GM18858 (cell line): ENCODE measurements around the gene UQCC5.

Source experiments
- ATAC-seq: cut with Tn5 transposase; IDR thresholded peaks from one replicate; pipeline ENCODE4 v1.9.1; 2021; ENCODE audit not compliant: unreplicated experiment

Gene UQCC5

DNA sequence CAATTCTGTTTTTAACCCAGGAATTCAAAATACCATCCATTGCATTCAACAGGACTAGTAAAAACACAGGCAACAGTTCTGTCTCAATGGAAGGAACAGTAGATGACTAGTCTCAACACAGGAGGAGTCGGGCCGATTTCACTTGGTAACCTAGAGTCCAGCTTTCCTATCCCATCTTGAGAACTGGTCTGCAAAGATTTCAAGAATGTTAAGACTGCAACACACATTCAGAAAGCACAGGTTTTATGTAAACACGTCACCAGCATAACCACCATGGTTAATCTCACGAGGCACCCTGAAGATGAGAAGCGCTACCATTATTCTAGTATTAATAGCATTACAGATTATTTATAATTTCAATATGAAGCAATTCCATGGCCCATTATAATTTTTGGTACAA, 22.0 kb downstream of the UQCC5 start:
- no peak for ATAC-seq

DNA sequence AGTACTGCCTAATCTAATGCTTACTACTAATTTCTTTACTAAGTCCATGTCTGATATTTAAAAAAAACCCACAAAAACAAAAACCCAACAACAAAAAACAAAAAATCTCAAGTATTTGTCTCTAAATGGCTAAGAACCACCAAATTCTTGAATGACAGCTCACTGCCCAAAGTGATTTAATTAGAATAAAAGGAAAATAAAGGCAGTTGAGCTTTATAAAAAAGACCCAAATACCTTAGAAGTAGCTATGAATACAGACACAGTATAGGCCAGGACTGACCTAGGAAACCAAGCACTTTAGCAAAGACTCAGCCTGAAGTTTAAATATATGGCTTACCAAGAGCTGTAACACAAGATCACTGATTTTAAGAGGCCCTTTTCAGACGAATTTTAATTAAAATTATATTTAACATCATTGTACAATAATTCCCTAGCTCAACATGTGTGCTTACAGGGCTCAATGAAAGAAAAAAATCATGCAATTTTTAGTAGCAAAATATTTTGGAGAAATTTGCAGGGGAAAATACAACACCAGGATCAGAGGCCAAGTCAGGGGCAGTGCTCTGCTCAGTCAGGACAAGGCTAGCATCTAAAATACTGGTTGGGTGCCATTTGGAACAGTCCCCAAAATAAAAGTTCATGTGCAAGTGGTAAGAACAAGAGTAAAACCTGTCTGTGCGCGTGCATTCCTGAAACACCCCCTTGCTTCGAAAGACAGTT, 24.8 kb downstream of the UQCC5 start:
- no peak for ATAC-seq

DNA sequence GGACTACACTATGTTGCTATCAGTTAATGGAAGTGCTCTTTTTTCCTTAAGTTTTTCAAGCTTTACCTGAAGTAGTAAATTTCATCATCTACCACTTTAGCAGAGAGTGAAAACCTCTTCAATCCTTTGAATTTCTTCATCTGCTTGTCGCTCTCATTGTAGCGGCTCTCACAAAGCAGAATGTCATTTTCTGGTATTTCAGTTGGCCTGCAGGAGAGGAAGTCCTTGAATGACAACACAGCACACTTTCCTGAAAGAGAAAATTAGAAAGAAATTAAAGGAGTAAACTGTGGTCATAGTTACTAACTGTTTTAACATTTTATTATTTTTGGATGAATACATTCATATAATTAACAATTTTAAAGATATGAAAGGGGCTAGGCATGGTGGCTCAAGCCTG, 27.6 kb downstream of the UQCC5 start:
- no peak for ATAC-seq

DNA sequence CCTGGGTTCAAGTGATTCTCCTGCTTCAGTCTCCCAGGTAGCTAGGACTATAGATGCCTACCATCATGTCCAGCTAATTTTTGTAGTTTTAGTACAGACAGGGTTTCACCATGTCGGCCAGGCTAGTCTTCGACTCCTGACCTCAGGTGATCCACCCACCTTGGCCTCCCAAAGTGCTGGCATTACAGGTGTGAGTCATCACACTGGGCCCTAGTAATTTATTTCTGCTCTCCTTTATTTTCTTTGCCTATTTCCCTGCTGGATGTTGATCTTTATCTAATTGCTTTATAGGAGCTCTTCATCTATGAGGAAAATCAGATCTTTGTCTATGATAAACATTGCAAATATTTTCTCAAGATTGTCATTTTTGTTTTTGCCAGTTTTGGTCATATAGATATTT, 31.7 kb downstream of the UQCC5 start:
- no peak for ATAC-seq

DNA sequence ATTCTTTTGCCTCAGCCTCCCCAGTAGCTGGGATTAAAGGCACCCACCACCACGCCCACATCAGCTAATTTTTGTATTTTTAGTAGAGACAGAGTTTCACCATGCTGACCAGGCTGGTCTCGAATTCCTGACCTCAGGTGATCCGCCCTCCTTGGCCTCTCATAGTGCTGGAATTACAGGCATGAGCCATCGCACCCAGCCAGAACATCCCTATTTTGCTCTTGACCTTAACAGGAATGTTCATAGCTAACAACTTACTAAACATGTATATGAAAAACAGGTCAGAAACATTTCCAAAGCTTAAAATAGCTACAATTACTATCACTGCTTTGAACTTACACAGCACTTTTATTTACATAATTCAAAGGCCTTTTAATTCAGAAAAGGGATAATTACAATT, 33.7 kb downstream of the UQCC5 start:
- ATAC-seq: no peak

DNA sequence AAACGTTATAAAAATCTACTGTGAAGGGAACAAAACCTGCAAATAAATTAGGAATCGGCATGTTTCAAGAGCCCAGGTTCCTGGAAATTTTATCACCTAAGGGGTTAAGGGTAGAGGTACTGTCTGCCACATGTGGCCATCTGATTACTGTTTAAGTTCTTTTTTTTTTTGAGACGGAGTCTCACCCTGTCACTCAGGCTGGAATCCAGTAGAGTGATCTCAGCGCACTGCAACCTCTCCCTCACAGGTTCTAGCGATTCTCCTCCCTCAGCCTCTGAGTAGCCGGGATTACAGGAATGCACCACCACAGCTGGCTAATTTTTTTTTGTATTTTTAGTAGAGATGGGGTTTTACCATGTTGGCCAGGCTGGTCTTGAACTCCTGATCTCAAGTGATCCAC, 35.8 kb downstream of the UQCC5 start:
- ATAC-seq: no peak

DNA sequence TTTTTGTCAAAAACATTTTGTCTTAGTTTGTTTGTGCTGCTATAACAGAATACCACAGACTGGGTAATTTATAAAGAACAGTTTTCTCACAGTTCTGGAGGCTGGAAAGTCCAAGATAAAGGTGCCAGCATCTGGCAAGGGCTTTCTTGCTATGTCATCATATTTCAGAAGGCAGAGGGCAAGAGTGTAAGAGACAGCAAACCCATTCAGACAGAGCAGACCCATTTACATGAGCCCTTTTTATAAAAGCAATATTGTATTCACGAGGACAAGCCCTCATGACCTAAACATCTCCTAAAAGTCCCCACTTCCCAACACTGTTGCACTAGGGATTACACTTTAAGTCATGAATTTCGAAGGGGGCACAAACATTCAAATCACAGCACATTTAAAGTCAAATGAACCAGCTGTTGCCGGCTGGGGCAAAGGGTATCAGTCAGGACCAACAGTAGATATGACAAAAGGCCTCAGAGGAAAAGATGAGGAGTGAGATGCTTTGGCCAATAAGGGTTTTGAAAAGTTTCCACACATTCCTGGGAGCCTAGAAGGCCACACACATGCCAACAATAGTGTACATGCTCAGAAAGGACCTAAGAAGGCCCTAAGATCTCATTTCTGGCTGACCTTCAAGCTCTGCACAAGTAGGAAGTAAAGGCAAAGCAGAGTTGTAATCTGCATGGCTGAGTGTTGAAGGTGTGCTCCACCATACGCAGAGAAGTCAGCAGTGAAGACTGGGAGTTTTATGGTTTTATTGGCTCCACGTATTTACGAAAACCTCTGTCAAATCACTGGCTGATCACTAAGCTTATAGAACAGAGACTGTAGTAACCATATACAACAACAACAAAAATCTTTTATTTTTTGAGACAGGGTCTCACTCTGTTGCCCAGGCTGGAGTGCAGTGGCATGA, 37.9 kb downstream of the UQCC5 start:
- no peak for ATAC-seq
